Left lung (tissue), 10 donors: ENCODE measurements around the gene STIM2. TPM values are rescaled to one million over a fixed set of nuclear protein-coding genes. Genes with fewer than 3 reads are reported as not detected.

ENCODE experiments used
- ATAC-seq: fragments of 200-7000 bp; cut with Tn5 transposase; one replicate; pipeline ENCODE4 v1.9.1; 2020; ENCODE audit warnings: moderate library complexity
- DNase-seq, 4 donors: peaks; one replicate each; pipeline ENCODE4 v3.0.0-alpha.2; 2013 to 2020
- H3K27ac ChIP-seq, 2 donors: fragments of 200-600 bp; sonication (generic) in 1 of 2; one replicate each; pipeline versions ENCODE4 v1.5.0 to v1.8.0; 2020 to 2021
- H3K27me3 ChIP-seq, 2 donors: fragments of 200-600 bp; sonication (generic) in 1 of 2; one replicate each; pipeline versions ENCODE4 v1.5.0 to v1.8.0; 2020 to 2021
- H3K36me3 ChIP-seq, 2 donors: fragments of 200-600 bp; sonication (generic) in 1 of 2; one replicate each; pipeline versions ENCODE4 v1.5.0 to v1.8.0; 2020 to 2021
- H3K4me1 ChIP-seq, 2 donors: fragments of 200-600 bp; one replicate each; pipeline ENCODE4 v1.8.0; 2021
- H3K4me3 ChIP-seq, 2 donors: fragments of 200-600 bp; sonication (generic) in 1 of 2; one replicate each; pipeline versions ENCODE4 v1.5.0 to v1.8.0; 2020 to 2021; ENCODE audit warnings: mild to moderate bottlenecking in 1 of 2
- H3K9me3 ChIP-seq, 2 donors: fragments of 200-600 bp; sonication (generic) in 1 of 2; one replicate each; pipeline versions ENCODE4 v1.5.0 to v1.8.0; 2020 to 2021
- CTCF ChIP-seq, 2 donors: fragments of 200-600 bp; sonication (generic) in 1 of 2; IDR thresholded peaks; one replicate each; pipeline versions ENCODE4 v1.5.0 to v1.8.0; 2021; ENCODE audit warnings: antibody characterized with exemption in 2 of 2
- intact Hi-C, 2 donors: fragments of 100-400 bp; cut with DNase I; formaldehyde crosslinking; loops; one replicate each; pipeline versions ENCODE4 v1.11.2 to v1.14.2; 2022
- polyA plus RNA-seq, 6 donors: library from polyadenylated mRNA; unstranded; fragments of 120-200 nt; gene quantifications; one replicate each; pipeline ENCODE4 v1.2.1, GENCODE V29; 2013; ENCODE audit not compliant: insufficient read length in 6 of 6
- total RNA-seq, 2 donors: library from RNA; stranded (reverse); fragmentation: NEBNext Ultra II Directional; extraction: Animal tissue kit (Norgen Biotek cat#: 25700); gene quantifications; one replicate each; pipeline ENCODE4 v1.2.1, GENCODE V29; 2021
- donor health status: DM: no; HTN: yes; CAD: no.
- donor health status: DM: no; HTN: no; CAD: no.

The STIM2 gene
- total and polyA plus RNA-seq, 8 donors = 29.1 to 62.7 (median 53.2) TPM

GRCh38 chr4:26830701-26831100 lies 29.9 kb upstream of the STIM2 start:
- TF ChIP-seq CTCF (IDR thresholded peaks at IDR 0.05) = no peak
- Histone ChIP-seq H3K27me3 (no peaks in the 10 kb centered on the region), H3K4me1 (peaks cover 0 to 9% of the 10 kb centered on the region in 2 donors), H3K27ac (no peak overlapping the region), H3K4me3 (no peak overlapping the region), H3K9me3 (no peaks in the 10 kb centered on the region), H3K36me3 (no peaks in the 10 kb centered on the region)
- DNase-seq = no peak
- intact Hi-C loops = no loop called here
- no peak for ATAC-seq

- no peak overlapping the region for H3K4me3 ChIP-seq
- H3K36me3 ChIP-seq = no peaks in the 10 kb centered on the region
- intact Hi-C loops = no loop called here
- H3K27me3 ChIP-seq = no peaks in the 10 kb centered on the region
- H3K9me3 ChIP-seq = no peaks in the 10 kb centered on the region
- DNase-seq (no peak), ATAC-seq (no peak)
- no peak for TF ChIP-seq CTCF (IDR thresholded peaks at IDR 0.05)
- no peaks in the 10 kb centered on the region for H3K4me1 ChIP-seq
- no peak overlapping the region for H3K27ac ChIP-seq
These were observed 24.1 kb upstream of the STIM2 start for GRCh38 chr4:26836539-26836938.

GRCh38 chr4:26837993-26838842 lies 22.4 kb upstream of the STIM2 start:
- ATAC-seq = no peak
- Histone ChIP-seq H3K27me3 (no peaks in the 10 kb centered on the region), H3K9me3 (no peaks in the 10 kb centered on the region), H3K4me3 (no peak overlapping the region), H3K27ac (peak overlapping the region in 1 of 2 donors; percentile 11), H3K4me1 (no peaks in the 10 kb centered on the region), H3K36me3 (no peaks in the 10 kb centered on the region)
- no peak for TF ChIP-seq CTCF (IDR thresholded peaks at IDR 0.05)
- DNase-seq = no peak
- intact Hi-C loops = no loop called here

- Histone ChIP-seq H3K9me3 (no peaks in the 10 kb centered on the region), H3K4me3 (no peak overlapping the region), H3K4me1 (no peaks in the 10 kb centered on the region), H3K27me3 (no peaks in the 10 kb centered on the region), H3K27ac (peak overlapping the region in 1 of 2 donors; percentile 11), H3K36me3 (no peaks in the 10 kb centered on the region)
- no peak for ATAC-seq
- intact Hi-C loops = no loop called here
- DNase-seq = no peak
- TF ChIP-seq CTCF (IDR thresholded peaks at IDR 0.05) = no peak
These were observed 21.6 kb upstream of the STIM2 start for GRCh38 chr4:26839016-26839415.

- Histone ChIP-seq H3K4me1 (no peaks in the 10 kb centered on the region), H3K36me3 (no peaks in the 10 kb centered on the region), H3K4me3 (no peak overlapping the region), H3K27ac (no peak overlapping the region), H3K27me3 (no peaks in the 10 kb centered on the region), H3K9me3 (no peaks in the 10 kb centered on the region)
- intact Hi-C loops = no loop called here
- TF ChIP-seq CTCF (IDR thresholded peaks at IDR 0.05) = no peak
- ATAC-seq (no peak), DNase-seq (no peak)
These were observed 21.1 kb upstream of the STIM2 start for GRCh38 chr4:26839534-26839951.
